ENCODE results near the gene ASH1L. TPM values are rescaled to one million over a fixed set of nuclear protein-coding genes. Genes with fewer than 3 reads are reported as not detected.

Gene ASH1L
- total RNA-seq, 2 donors from 2014 or later: 34.0 to 51.4 TPM

- H3K27ac ChIP-seq: peak overlapping the region in 1 of 4 donors; percentile 8
- no peak for ATAC-seq
- TF ChIP-seq POLR2A (IDR thresholded peaks at IDR 0.05) (no peak), CTCF (IDR thresholded peaks at IDR 0.05) (no peak)
Observed at GRCh38 chr1:155466617-155466972, 96.0 kb downstream of the ASH1L start.

DNA sequence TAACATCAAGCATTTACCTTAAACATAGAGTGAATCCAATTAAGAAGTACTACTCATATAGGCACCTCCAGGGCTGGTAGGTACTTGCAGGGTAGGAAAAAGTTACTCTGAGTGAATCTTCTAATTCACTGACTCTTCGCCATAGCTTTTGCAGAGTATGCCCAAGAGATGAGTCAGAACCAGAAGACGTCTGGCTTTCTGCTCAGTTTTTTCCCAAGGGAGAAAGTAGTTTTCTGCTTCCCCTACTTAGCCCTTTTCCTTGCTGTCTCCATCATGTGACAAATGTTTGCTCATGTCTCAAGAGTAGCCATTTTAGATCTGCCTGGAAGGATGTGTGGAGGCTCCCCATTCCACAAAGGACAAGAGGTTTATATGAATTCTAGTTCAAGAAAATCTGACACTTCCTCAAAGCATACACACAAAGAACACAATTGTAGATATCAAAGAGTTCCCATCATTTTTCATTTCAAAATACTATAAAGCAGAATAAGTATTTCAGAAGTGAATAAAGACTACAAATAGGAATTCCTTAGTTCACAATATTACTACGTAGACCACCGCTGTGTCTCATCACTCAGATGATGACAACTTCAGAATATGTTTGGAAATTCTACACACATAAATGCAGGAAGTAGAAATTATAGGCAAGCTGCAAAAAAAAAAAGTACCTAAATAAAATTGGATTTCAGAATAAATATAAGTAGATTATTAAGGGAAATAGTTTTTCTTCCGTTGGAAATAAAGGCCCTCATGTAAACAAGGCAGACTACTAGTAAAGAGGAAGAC, 98.5 kb downstream of the ASH1L start:
- Histone ChIP-seq H3K4me1 (peaks cover 23% of the 10 kb centered on the region), H3K27ac (no peak overlapping the region), H3K27me3 (no peaks in the 10 kb centered on the region), H3K36me3 (replicated peaks in 1 of 2; ENCODE audit: insufficient read depth in 1 of 2, low read depth in 2 of 2) (peaks cover 0 to 2% of the 10 kb centered on the region in 2 donors), H3K9me3 (no peaks in the 10 kb centered on the region), H3K4me3 (no peak overlapping the region)
- DNase-seq (no peak), ATAC-seq (no peak)
- TF ChIP-seq CTCF (IDR thresholded peaks at IDR 0.05) (no peak), POLR2A (IDR thresholded peaks at IDR 0.05) (no peak)
- intact Hi-C loops (cut with DNase I): no loop called here
- 86 to 90% methylated on average over 5 of the region's 5 CpGs for WGBS, 2 donors

More at GRCh38 chr1:155466617-155466972, 96.0 kb downstream of the ASH1L start:
- no peak overlapping the region for H3K4me3 ChIP-seq
- H3K4me1 ChIP-seq: peaks cover 23% of the 10 kb centered on the region
- no peak for DNase-seq
- H3K9me3 ChIP-seq: peaks cover 0 to 2% (median 0%) of the 10 kb centered on the region in 3 donors
- intact Hi-C loops (cut with DNase I): no loop called here
- 100% methylated on average over 1 of the region's 1 CpG for WGBS, 2 donors
- H3K27me3 ChIP-seq: no peaks in the 10 kb centered on the region
- peaks cover 0 to 2% of the 10 kb centered on the region in 2 donors for H3K36me3 ChIP-seq (replicated peaks in 1 of 2; ENCODE audit: insufficient read depth in 1 of 2, low read depth in 2 of 2)

GRCh38 chr1:155458111-155458510, 104.5 kb downstream of the ASH1L start:
- Histone ChIP-seq H3K27me3 (no peaks in the 10 kb centered on the region), H3K4me3 (no peak overlapping the region), H3K4me1 (peaks cover 12% of the 10 kb centered on the region), H3K36me3 (replicated peaks in 1 of 2; ENCODE audit: insufficient read depth in 1 of 2, low read depth in 2 of 2) (peaks cover 0 to 2% of the 10 kb centered on the region in 2 donors), H3K9me3 (no peaks in the 10 kb centered on the region), H3K27ac (no peak overlapping the region)
- TF ChIP-seq POLR2A (IDR thresholded peaks at IDR 0.05) (no peak), CTCF (IDR thresholded peaks at IDR 0.05) (no peak)
- intact Hi-C loops (cut with DNase I): no loop called here
- ATAC-seq (no peak), DNase-seq (no peak)
- 82 to 92% methylated on average over 4 of the region's 4 CpGs for WGBS, 2 donors

DNA sequence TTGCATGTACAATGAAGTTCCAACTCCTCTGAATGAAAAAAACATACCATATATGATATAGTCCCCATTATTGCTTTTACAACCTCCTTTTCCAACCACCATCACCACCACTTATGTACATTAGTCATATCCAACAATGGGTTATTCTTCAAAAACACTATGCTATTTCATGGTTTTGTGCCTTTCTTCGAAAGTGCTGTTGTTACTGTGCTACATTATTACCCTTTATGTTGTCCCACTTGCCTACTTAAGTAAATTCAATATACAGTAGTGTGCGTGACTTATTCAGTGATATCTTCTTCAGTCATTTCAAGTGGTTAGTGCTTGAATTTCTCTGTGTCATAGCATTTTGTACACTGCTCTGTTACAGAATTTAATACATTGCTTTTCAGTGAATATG, 105.3 kb downstream of the ASH1L start:
- DNase-seq (no peak), ATAC-seq (no peak)
- Histone ChIP-seq H3K9me3 (no peaks in the 10 kb centered on the region), H3K4me1 (peaks cover 12% of the 10 kb centered on the region), H3K27ac (no peak overlapping the region), H3K27me3 (no peaks in the 10 kb centered on the region), H3K4me3 (no peak overlapping the region), H3K36me3 (replicated peaks in 1 of 2; ENCODE audit: insufficient read depth in 1 of 2, low read depth in 2 of 2) (peaks cover 0 to 2% of the 10 kb centered on the region in 2 donors)
- TF ChIP-seq CTCF (IDR thresholded peaks at IDR 0.05) (no peak), POLR2A (IDR thresholded peaks at IDR 0.05) (no peak)
- 94 to 95% methylated on average over 2 of the region's 2 CpGs for WGBS, 2 donors
- intact Hi-C loops (cut with DNase I): no loop called here

All from body of pancreas (tissue), 4 donors.